SK-N-SH (cell line): ENCODE measurements around the gene NLGN1. TPM values are rescaled to one million over a fixed set of nuclear protein-coding genes. Genes with fewer than 3 reads are reported as not detected.
A peak's percentile ranks its signal among the peaks of the same experiment; 100 is the strongest.

Experiments used
- CTCF ChIA-PET: fragments of 300-600, 350-600 bp; formaldehyde crosslinking; extraction: SDS; loops from one replicate; lab custom pipeline; 2021; lab: Yijun Ruan, JAX
- POLR2A ChIA-PET: fragments of 350-600 bp; sonication (Branson Sonifier 250); formaldehyde crosslinking; extraction: SDS; loops from one replicate; lab custom pipeline; 2020; ENCODE audit warnings: antibody characterized with exemption, inconsistent platforms; lab: Yijun Ruan, JAX
- DNase-seq: peaks from one replicate; pipeline ENCODE4 v3.0.0; 2012
- H2AFZ ChIP-seq: fragments of 200-600 bp; sonication (generic); 2 replicates; pipeline ENCODE4 v1.8.1; 2016; ENCODE audit warnings: antibody characterized with exemption, mild to moderate bottlenecking, low read depth
- H3F3A ChIP-seq: fragments of 200-600 bp; sonication (generic); replicated peaks from 2 replicates; pipeline ENCODE3; 2016; ENCODE audit warnings: antibody characterized with exemption, mild to moderate bottlenecking; ENCODE audit not compliant: insufficient read depth
- H3K27ac ChIP-seq, 2 experiments: fragments of 200-500 bp in 1 of 2; fragments of 200-600 bp in 1 of 2; sonication (Bioruptor generic) in 1 of 2; sonication (generic), shearing (Covaris generic) in 1 of 2; 2 replicates each; pipeline versions ENCODE4 v1.5.1 to v1.6.1; 2014 to 2016; ENCODE audit warnings: low read depth in 2 of 2, inconsistent platforms in 1 of 2, low read length in 1 of 2, mild to moderate bottlenecking in 1 of 2, mixed read lengths in 1 of 2
- H3K27me3 ChIP-seq: fragments of 200-600 bp; sonication (generic), shearing (Covaris generic); 2 replicates; pipeline ENCODE4 v1.6.1; 2016; ENCODE audit warnings: mixed run types; ENCODE audit not compliant: insufficient read depth
- H3K36me3 ChIP-seq, 2 experiments: fragments of 200-500 bp in 1 of 2; fragments of 200-600 bp in 1 of 2; sonication (Bioruptor generic) in 1 of 2; sonication (generic) in 1 of 2; replicated peaks in 1 of 2; 2 replicates each; pipeline versions ENCODE3 to v1.5.1; 2014 to 2016; ENCODE audit warnings: low read length in 1 of 2, mild to moderate bottlenecking in 1 of 2; ENCODE audit not compliant: insufficient read depth in 2 of 2, control insufficient read depth in 1 of 2
- H3K4me1 ChIP-seq, 2 experiments: fragments of 200-500 bp in 1 of 2; fragments of 200-600 bp in 1 of 2; sonication (Bioruptor generic) in 1 of 2; sonication (generic), shearing (Covaris generic) in 1 of 2; 2 replicates each; pipeline versions ENCODE4 v1.5.1 to v1.6.1; 2014 to 2016; ENCODE audit warnings: low read depth in 1 of 2, low read length in 1 of 2, mixed run types in 1 of 2; ENCODE audit not compliant: insufficient read depth in 2 of 2, control insufficient read depth in 1 of 2
- H3K4me2 ChIP-seq: fragments of 200-600 bp; sonication (generic), shearing (Covaris generic); 2 replicates; pipeline ENCODE4 v1.6.1; 2017; ENCODE audit warnings: mixed run types
- H3K4me3 ChIP-seq, 2 experiments: fragments of 200-500 bp in 1 of 2; fragments of 200-600 bp in 1 of 2; sonication (Bioruptor generic) in 1 of 2; sonication (generic), shearing (Covaris generic) in 1 of 2; 2 replicates each; pipeline versions ENCODE4 v1.5.1 to v1.8.1; 2014 to 2016; ENCODE audit warnings: low read depth in 2 of 2, inconsistent platforms in 1 of 2, low read length in 1 of 2, mild to moderate bottlenecking in 1 of 2, mixed read lengths in 1 of 2, moderate library complexity in 1 of 2
- H3K79me2 ChIP-seq: fragments of 200-600 bp; sonication (generic); 2 replicates; pipeline ENCODE4 v1.8.1; 2017; ENCODE audit warnings: mild to moderate bottlenecking; ENCODE audit not compliant: insufficient read depth
- H3K9ac ChIP-seq: fragments of 200-600 bp; sonication (generic); 2 replicates; pipeline ENCODE4 v1.6.1; 2017; ENCODE audit warnings: mixed run types
- H3K9me2 ChIP-seq: fragments of 200-600 bp; sonication (generic); 2 replicates; pipeline ENCODE4 v1.6.1; 2017; ENCODE audit warnings: mixed run types
- H3K9me3 ChIP-seq: fragments of 200-600 bp; sonication (generic); 2 replicates; pipeline ENCODE4 v1.6.1; 2017; ENCODE audit warnings: mixed run types, mild to moderate bottlenecking, moderate library complexity
- H4K20me1 ChIP-seq: fragments of 200-600 bp; sonication (generic); 2 replicates; pipeline ENCODE4 v1.6.1; 2017; ENCODE audit warnings: mild to moderate bottlenecking, mixed run types; ENCODE audit not compliant: insufficient read depth
- CHD2 ChIP-seq: fragments of 150-350 bp; IDR thresholded peaks from 2 replicates; pipeline ENCODE4 v1.6.1; 2018; ENCODE audit warnings: low read length; ENCODE audit not compliant: partially characterized antibody
- CTCF ChIP-seq: fragments of 200-600 bp; sonication (generic); IDR thresholded peaks from 2 replicates; pipeline ENCODE4 v1.6.1; 2017; ENCODE audit warnings: antibody characterized with exemption, mild to moderate bottlenecking, moderate library complexity
- ELF1 ChIP-seq: IDR thresholded peaks from 2 replicates; pipeline ENCODE4 v1.4.0; 2012
- FOSL2 ChIP-seq: IDR thresholded peaks from 2 replicates; pipeline ENCODE4 v1.4.0; 2012; ENCODE audit warnings: low read depth, mild to moderate bottlenecking, moderate library complexity, borderline replicate concordance
- FOXM1 ChIP-seq: IDR thresholded peaks from 2 replicates; pipeline ENCODE4 v1.4.0; 2012; ENCODE audit warnings: low read depth, mild to moderate bottlenecking
- JUND ChIP-seq: IDR thresholded peaks from 2 replicates; pipeline ENCODE4 v1.4.0; 2012
- MAX ChIP-seq: IDR thresholded peaks from 2 replicates; pipeline ENCODE4 v1.4.0; 2012; ENCODE audit warnings: low read depth
- POLR2AphosphoS5 ChIP-seq: IDR thresholded peaks from 2 replicates; pipeline ENCODE4 v1.6.1; 2012; ENCODE audit warnings: low read depth, low read length
- RFX5 ChIP-seq: IDR thresholded peaks from 2 replicates; pipeline ENCODE4 v1.6.1; 2012; ENCODE audit warnings: mild to moderate bottlenecking, improper control_type of control experiment, low read length
- SMC3 ChIP-seq: IDR thresholded peaks from 2 replicates; pipeline ENCODE4 v1.6.1; 2012; ENCODE audit warnings: low read depth, low read length, improper control_type of control experiment
- TCF12 ChIP-seq: IDR thresholded peaks from 2 replicates; pipeline ENCODE4 v1.4.0; 2012
- ZBTB33 ChIP-seq: IDR thresholded peaks from 2 replicates; pipeline ENCODE4 v1.4.0; 2012; ENCODE audit warnings: low read depth, borderline replicate concordance
- WGBS: methylation state at CpG from one replicate; pipeline ENCODE4 v1.1.6; 2017; ENCODE audit warnings: low lambda C conversion rate; 5-methylcytosine and 5-hydroxymethylcytosine counted together
- polyA plus RNA-seq, 3 experiments: library from polyadenylated mRNA; depleted of rRNA; stranded (reverse); fragments of >200 nt; gene quantifications; 2 replicates each; pipeline ENCODE4 v1.2.3, GENCODE V29; 2012

Gene NLGN1
- polyA plus RNA-seq, 1 of the 3 experiments (the other 2 are of a cell fraction): 1.5 TPM

GRCh38 chr3:173742491-173742890 lies 344.9 kb downstream of the NLGN1 start:
- Histone ChIP-seq H3K4me1 (peaks cover 3 to 30% of the 10 kb centered on the region in 2 experiments; a peak in 2 of 4 replicates), H4K20me1 (no peaks in the 10 kb centered on the region), H3K79me2 (no peaks in the 10 kb centered on the region; the same call in 1 of the 2 replicates), H3K4me2 (peak overlapping the region; percentile 75), H3K36me3 (no peaks in the 10 kb centered on the region), H3K27ac (peak overlapping the region; percentile 79 to 88; a peak in 3 of 4 replicates), H2AFZ (peak overlapping the region; percentile 86), H3K9me3 (no peaks in the 10 kb centered on the region; the same call in 1 of the 2 replicates), H3K9ac (peak overlapping the region; percentile 58; the same call in 1 of the 2 replicates), H3K9me2 (no peaks in the 10 kb centered on the region), H3F3A (peaks cover 66% of the 10 kb centered on the region), H3K4me3 (peak overlapping the region in 1 of 2 experiments; percentile 42; a peak in 3 of 4 replicates), H3K27me3 (no peaks in the 10 kb centered on the region)
- ChIA-PET POLR2A (no interaction called here), CTCF (interaction anchor here (0.9 to 1.1 kb wide), 2 partner anchors 9 to 28 kb away, joined by 4 to 6 read pairs; no protein-coding TSS in a partner anchor)
- no peak for DNase-seq
- 50% methylated on average over 1 of the region's 1 CpG for WGBS
- TF ChIP-seq ZBTB33 (no peak), FOXM1 (no peak), CHD2 (no peak), SMC3 (no peak), JUND (no peak), ELF1 (no peak), MAX (no peak), CTCF (no peak), POLR2AphosphoS5 (no peak)

GRCh38 chr3:173743111-173743510 lies 345.6 kb downstream of the NLGN1 start:
- Histone ChIP-seq H3K9ac (peak overlapping the region; percentile 58; the same call in 1 of the 2 replicates), H3K36me3 (no peaks in the 10 kb centered on the region), H3K4me1 (peaks cover 3 to 30% of the 10 kb centered on the region in 2 experiments; a peak in 2 of 4 replicates), H3K4me2 (peak overlapping the region; percentile 75), H3K9me2 (no peaks in the 10 kb centered on the region), H3K4me3 (peak overlapping the region in 1 of 2 experiments; percentile 42; a peak in 3 of 4 replicates), H3K9me3 (no peaks in the 10 kb centered on the region; the same call in 1 of the 2 replicates), H2AFZ (peak overlapping the region; percentile 86), H3K27me3 (no peaks in the 10 kb centered on the region), H3K27ac (peak overlapping the region; percentile 79 to 88; a peak in 3 of 4 replicates), H4K20me1 (no peaks in the 10 kb centered on the region), H3K79me2 (no peaks in the 10 kb centered on the region; the same call in 1 of the 2 replicates), H3F3A (peaks cover 66% of the 10 kb centered on the region)
- no peak for DNase-seq
- TF ChIP-seq TCF12 (peak; percentile 42), RFX5 (no peak), JUND (no peak), FOSL2 (0 out of 2 replicates have a peak, but pooled peaks have one; percentile 1)
- CTCF ChIA-PET: interaction anchor here (1.1 kb wide), 1 partner anchor 10 kb away, joined by 6 read pairs; no protein-coding TSS in a partner anchor
- 19% methylated on average over 3 of the region's 3 CpGs for WGBS
- POLR2A ChIA-PET: no interaction called here
